SU-DHL-6 (cell line): Measurements from ENCODE around the gene GPR108.

Experiments
- H2AFZ ChIP-seq: fragments of 200-600 bp; sonication (generic); 2 replicates; pipeline ENCODE4 v1.6.1; 2014; ENCODE audit warnings: low read depth, mild to moderate bottlenecking, moderate library complexity, mixed read lengths, antibody characterized with exemption, low read length; ENCODE audit not compliant: severe bottlenecking
- H3F3A ChIP-seq: fragments of 200-600 bp; shearing (Covaris generic); 2 replicates; pipeline ENCODE4 v1.6.0; 2016; ENCODE audit warnings: antibody characterized with exemption, mild to moderate bottlenecking; ENCODE audit not compliant: insufficient read depth
- H3K27ac ChIP-seq: fragments of 200-600 bp; sonication (generic); 2 replicates; pipeline ENCODE4 v1.5.1; 2016; ENCODE audit warnings: low read depth, mild to moderate bottlenecking, low read length, moderate library complexity, mixed read lengths
- H3K27me3 ChIP-seq: fragments of 200-600 bp; sonication (generic), shearing (Covaris generic); 2 replicates; pipeline ENCODE4 v1.6.0; 2014; ENCODE audit warnings: mild to moderate bottlenecking, low read length
- H3K36me3 ChIP-seq: fragments of 200-600 bp; sonication (generic); 2 replicates; pipeline ENCODE4 v1.6.1; 2014; ENCODE audit warnings: mild to moderate bottlenecking, low read length, mixed read lengths
- H3K4me2 ChIP-seq: fragments of 300-600, 200-600 bp; shearing (Covaris generic), sonication (generic); 2 replicates; pipeline ENCODE4 v1.6.0; 2014; ENCODE audit warnings: low read length, low read depth, mild to moderate bottlenecking; ENCODE audit not compliant: poor library complexity, severe bottlenecking
- H3K4me3 ChIP-seq: fragments of 200-600 bp; sonication (generic); 2 replicates; pipeline ENCODE4 v1.5.1; 2014; ENCODE audit warnings: antibody characterized with exemption, low read length, mild to moderate bottlenecking, mixed read lengths; ENCODE audit not compliant: insufficient read depth, poor library complexity, severe bottlenecking
- H3K79me2 ChIP-seq: fragments of 200-600 bp; sonication (generic); 2 replicates; pipeline ENCODE4 v1.6.1; 2014; ENCODE audit warnings: mild to moderate bottlenecking, low read length, moderate library complexity; ENCODE audit not compliant: insufficient read depth
- H3K9ac ChIP-seq: fragments of 200-600 bp; sonication (generic); 2 replicates; pipeline ENCODE4 v1.7.0; 2014; ENCODE audit warnings: mild to moderate bottlenecking, low read length
- H3K9me2 ChIP-seq: fragments of 200-600 bp; sonication (generic); replicated peaks from 2 replicates; pipeline ENCODE4 v1.6.1; 2014; ENCODE audit warnings: low read length; ENCODE audit not compliant: insufficient read depth
- H3K9me3 ChIP-seq: fragments of 200-600 bp; sonication (generic); 2 replicates; pipeline ENCODE4 v1.6.1; 2014; ENCODE audit warnings: low read length, mixed read lengths; ENCODE audit not compliant: insufficient read depth
- H4K20me1 ChIP-seq: fragments of 200-600 bp; sonication (generic); 2 replicates; pipeline ENCODE4 v1.6.1; 2014; ENCODE audit warnings: low read depth, mild to moderate bottlenecking, antibody characterized with exemption, low read length, moderate library complexity, mixed read lengths
- CTCF ChIP-seq: fragments of 200-600 bp; sonication (generic); IDR thresholded peaks from one replicate; pipeline ENCODE4 v1.5.1; 2017; ENCODE audit warnings: antibody characterized with exemption, mild to moderate bottlenecking, low read length, moderate library complexity; ENCODE audit not compliant: insufficient read depth, poor library complexity, severe bottlenecking
- EZH2phosphoT487 ChIP-seq: fragments of 200-600 bp; sonication (generic), shearing (Covaris generic); conservative IDR thresholded peaks from 2 replicates; pipeline ENCODE4 v1.6.1; 2018; ENCODE audit warnings: mild to moderate bottlenecking, antibody characterized with exemption, low read length, moderate library complexity, mixed read lengths

Gene GPR108

DNA sequence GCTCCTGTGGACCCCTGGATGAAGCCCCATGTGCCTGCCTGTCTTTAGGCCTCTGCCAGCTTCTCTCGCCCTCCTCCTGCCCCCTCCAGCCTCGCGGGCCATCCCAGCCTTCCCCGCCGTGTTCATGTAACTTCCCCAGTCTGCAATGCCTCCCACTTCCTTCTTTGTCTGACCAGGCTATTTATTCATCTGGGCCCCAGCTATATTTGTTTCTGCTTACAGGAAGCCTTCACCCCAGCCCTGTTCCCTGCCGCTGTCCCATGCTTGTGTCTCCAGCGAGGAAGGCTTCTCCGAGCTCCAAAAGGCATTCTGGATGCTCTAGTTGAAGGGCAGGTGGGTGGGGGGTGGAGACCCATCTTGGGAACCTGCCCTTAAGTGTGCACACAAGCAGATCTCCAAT is 9.0 kb downstream of the GPR108 start:
- Histone ChIP-seq H2AFZ (no peak overlapping the region), H3K27ac (no peak overlapping the region), H3K36me3 (no peaks in the 10 kb centered on the region), H3K9me2 (no peaks in the 10 kb centered on the region), H3K79me2 (no peaks in the 10 kb centered on the region), H3K27me3 (no peaks in the 10 kb centered on the region), H3K4me3 (no peak overlapping the region), H3K4me2 (no peak overlapping the region), H3K9me3 (no peaks in the 10 kb centered on the region), H3K9ac (no peak overlapping the region), H4K20me1 (no peaks in the 10 kb centered on the region), H3F3A (no peaks in the 10 kb centered on the region)
- TF ChIP-seq CTCF (no peak), EZH2phosphoT487 (no peak)

DNA sequence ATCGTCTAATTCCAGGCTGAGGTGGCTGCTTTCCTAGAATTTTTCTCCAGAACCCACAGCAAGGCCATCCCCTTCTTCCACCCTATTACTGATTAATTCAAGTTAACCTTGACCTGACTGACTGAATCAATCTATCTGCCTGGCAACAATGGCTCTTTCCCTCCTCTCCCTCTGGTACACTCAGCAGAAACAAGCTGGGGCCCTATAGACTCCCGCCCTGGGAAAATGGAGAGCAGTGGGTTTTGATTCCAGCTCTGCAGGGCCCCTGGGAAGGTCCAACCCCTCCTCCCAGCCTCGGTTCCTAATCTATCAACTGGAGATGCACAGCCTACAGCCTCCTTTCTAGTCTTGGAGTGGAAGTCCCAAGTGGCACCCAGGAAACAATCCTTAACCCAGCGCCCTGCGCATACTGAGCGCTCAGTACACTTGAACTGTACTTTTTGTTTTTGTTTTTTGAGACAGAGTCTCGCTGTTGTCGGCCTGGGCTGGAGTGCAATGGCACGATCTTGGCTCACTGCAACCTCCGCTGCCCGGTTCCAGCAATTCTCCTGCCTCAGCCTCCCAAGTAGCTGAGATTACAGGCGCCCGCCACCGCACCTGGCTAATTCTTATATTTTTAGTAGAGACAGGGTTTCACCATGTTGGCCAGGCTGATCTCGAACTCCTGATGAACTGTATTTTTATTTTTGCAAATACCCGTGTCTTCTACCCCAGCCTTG is 11.7 kb downstream of the GPR108 start:
- H2AFZ ChIP-seq = no peak overlapping the region
- H3K27ac ChIP-seq = no peak overlapping the region
- no peak overlapping the region for H3K9ac ChIP-seq
- no peak overlapping the region for H3K4me3 ChIP-seq
- no peaks in the 10 kb centered on the region for H3K9me3 ChIP-seq
- H3F3A ChIP-seq = no peaks in the 10 kb centered on the region
- no peaks in the 10 kb centered on the region for H3K27me3 ChIP-seq
- H4K20me1 ChIP-seq = no peaks in the 10 kb centered on the region
- TF ChIP-seq EZH2phosphoT487 (no peak), CTCF (no peak)
- H3K79me2 ChIP-seq = no peaks in the 10 kb centered on the region
- H3K9me2 ChIP-seq = no peaks in the 10 kb centered on the region
- no peaks in the 10 kb centered on the region for H3K36me3 ChIP-seq
- no peak overlapping the region for H3K4me2 ChIP-seq

DNA sequence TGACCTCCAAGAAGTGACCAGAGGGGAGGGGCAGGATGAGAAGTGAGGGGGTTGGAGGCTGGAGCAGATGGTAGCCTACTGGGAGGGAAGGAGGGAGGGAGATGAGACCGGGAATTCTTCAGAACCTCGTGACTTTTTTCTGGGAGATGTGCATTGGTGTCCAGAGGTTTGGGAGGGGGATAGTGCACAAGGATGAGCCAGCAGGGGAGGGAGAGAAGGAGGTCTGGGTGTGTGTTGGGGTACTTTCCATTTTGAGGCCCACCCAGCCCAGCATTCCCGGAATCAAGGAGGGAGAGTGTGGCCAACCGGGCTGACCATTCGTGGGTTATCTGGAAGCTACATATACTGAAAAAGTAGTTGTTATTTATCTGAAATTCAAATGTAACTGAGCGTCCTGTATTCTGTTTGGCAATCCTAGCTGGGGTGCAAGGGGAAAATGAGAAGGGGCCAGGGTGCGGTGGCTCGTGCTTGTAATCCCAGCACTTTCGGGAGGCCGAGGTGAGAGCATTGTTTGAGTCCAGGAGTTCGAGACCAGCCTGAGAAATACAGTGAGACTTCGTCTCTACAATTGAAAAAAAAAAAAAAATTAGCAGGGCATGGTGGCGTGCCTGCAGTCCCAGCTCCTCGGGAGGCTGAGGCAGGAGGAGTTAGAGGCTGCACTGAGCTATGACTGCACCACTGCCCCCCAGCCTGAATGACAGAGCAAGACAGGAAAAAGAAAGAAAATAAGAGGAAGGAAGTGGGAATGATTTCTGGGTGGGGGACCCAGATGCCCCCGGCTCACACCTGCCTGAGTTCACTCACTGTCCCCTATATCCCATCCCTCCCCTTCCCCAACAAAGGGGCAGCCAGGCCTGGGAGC is 12.5 kb downstream of the GPR108 start:
- no peak for TF ChIP-seq CTCF
- TF ChIP-seq EZH2phosphoT487 = no peak
- H3K4me2 ChIP-seq = no peak overlapping the region
- no peak overlapping the region for H2AFZ ChIP-seq
- no peaks in the 10 kb centered on the region for H3K36me3 ChIP-seq
- H3K27ac ChIP-seq = no peak overlapping the region
- H3K9me3 ChIP-seq = no peaks in the 10 kb centered on the region
- no peaks in the 10 kb centered on the region for H3K79me2 ChIP-seq
- no peaks in the 10 kb centered on the region for H3K27me3 ChIP-seq
- H3K9me2 ChIP-seq = no peaks in the 10 kb centered on the region
- no peaks in the 10 kb centered on the region for H3F3A ChIP-seq
- no peak overlapping the region for H3K4me3 ChIP-seq
- no peak overlapping the region for H3K9ac ChIP-seq
- no peaks in the 10 kb centered on the region for H4K20me1 ChIP-seq
